ENCODE results near the gene CSHL1. TPM values are rescaled to one million over a fixed set of nuclear protein-coding genes. Genes with fewer than 3 reads are reported as not detected.

CSHL1 gene
- total RNA-seq, 1 donor from 2014 or later: not detected

GRCh38 chr17:63928172-63928666, 17.2 kb upstream of the CSHL1 start:
- FAIRE-seq: no peak
- Histone ChIP-seq H3K27ac (ENCODE audit: low read depth, low read length) (no peak overlapping the region), H3K27me3 (ENCODE audit: insufficient read depth, low read length) (no peaks in the 10 kb centered on the region), H3K9me3 (ENCODE audit: insufficient read depth, low read depth, low read length) (no peaks in the 10 kb centered on the region), H2AFZ (ENCODE audit: low read depth, low read length) (no peak overlapping the region), H3K79me2 (ENCODE audit: insufficient read depth, low read length) (no peaks in the 10 kb centered on the region), H3K4me1 (ENCODE audit: insufficient read depth, low read length) (no peaks in the 10 kb centered on the region), H4K20me1 (ENCODE audit: insufficient read depth, low read length) (no peaks in the 10 kb centered on the region), H3K4me2 (ENCODE audit: low read length) (no peak overlapping the region), H3K4me3 (ENCODE audit: insufficient read depth, low read depth, low read length) (no peak overlapping the region), H3K9ac (ENCODE audit: low read length) (no peak overlapping the region), H3K36me3 (ENCODE audit: insufficient read depth, low read length) (no peaks in the 10 kb centered on the region)
- H3K27me3 Mint-ChIP-seq (ENCODE audit: low read depth, unreplicated experiment): peaks cover 1% of the 10 kb centered on the region
- H3K4me3 Mint-ChIP-seq (ENCODE audit: unreplicated experiment): no peak overlapping the region
- H3K27ac Mint-ChIP-seq (ENCODE audit: unreplicated experiment): no peak overlapping the region
- DNase-seq (ENCODE audit: low read depth): no peak
- H3K36me3 Mint-ChIP-seq (ENCODE audit: low read depth, unreplicated experiment): no peaks in the 10 kb centered on the region
- no peaks in the 10 kb centered on the region for H3K4me1 Mint-ChIP-seq (ENCODE audit: low read depth, unreplicated experiment)
- TF ChIP-seq CTCF (IDR thresholded peaks at IDR 0.05; ENCODE audit: insufficient read depth, low read depth, low read length): no peak
- TF ChIP-seq EZH2 (IDR thresholded peaks at IDR 0.05; ENCODE audit: insufficient read depth, low read length): no peak
- no peaks in the 10 kb centered on the region for H3K9me3 Mint-ChIP-seq (ENCODE audit: unreplicated experiment)

GRCh38 chr17:63927464-63928171, 16.6 kb upstream of the CSHL1 start:
- Histone ChIP-seq H2AFZ (ENCODE audit: low read depth, low read length) (no peak overlapping the region), H4K20me1 (ENCODE audit: insufficient read depth, low read length) (no peaks in the 10 kb centered on the region), H3K4me2 (ENCODE audit: low read length) (no peak overlapping the region), H3K27me3 (ENCODE audit: insufficient read depth, low read length) (no peaks in the 10 kb centered on the region), H3K4me1 (ENCODE audit: insufficient read depth, low read length) (no peaks in the 10 kb centered on the region), H3K4me3 (ENCODE audit: insufficient read depth, low read depth, low read length) (no peak overlapping the region), H3K9me3 (ENCODE audit: insufficient read depth, low read depth, low read length) (no peaks in the 10 kb centered on the region), H3K9ac (ENCODE audit: low read length) (no peak overlapping the region), H3K36me3 (ENCODE audit: insufficient read depth, low read length) (no peaks in the 10 kb centered on the region), H3K27ac (ENCODE audit: low read depth, low read length) (no peak overlapping the region), H3K79me2 (ENCODE audit: insufficient read depth, low read length) (no peaks in the 10 kb centered on the region)
- no peaks in the 10 kb centered on the region for H3K9me3 Mint-ChIP-seq (ENCODE audit: unreplicated experiment)
- no peaks in the 10 kb centered on the region for H3K4me1 Mint-ChIP-seq (ENCODE audit: low read depth, unreplicated experiment)
- H3K27me3 Mint-ChIP-seq (ENCODE audit: low read depth, unreplicated experiment): peaks cover 2% of the 10 kb centered on the region
- FAIRE-seq (no peak), DNase-seq (ENCODE audit: low read depth) (no peak)
- no peak overlapping the region for H3K27ac Mint-ChIP-seq (ENCODE audit: unreplicated experiment)
- TF ChIP-seq EZH2 (IDR thresholded peaks at IDR 0.05; ENCODE audit: insufficient read depth, low read length) (no peak), CTCF (IDR thresholded peaks at IDR 0.05; ENCODE audit: insufficient read depth, low read depth, low read length) (no peak)
- H3K36me3 Mint-ChIP-seq (ENCODE audit: low read depth, unreplicated experiment): no peaks in the 10 kb centered on the region
- H3K4me3 Mint-ChIP-seq (ENCODE audit: unreplicated experiment): no peak overlapping the region

- TF ChIP-seq EZH2 (IDR thresholded peaks at IDR 0.05; ENCODE audit: insufficient read depth, low read length) (no peak), CTCF (IDR thresholded peaks at IDR 0.05; ENCODE audit: insufficient read depth, low read depth, low read length) (no peak)
- Histone ChIP-seq H3K4me3 (ENCODE audit: insufficient read depth, low read depth, low read length) (no peak overlapping the region), H3K79me2 (ENCODE audit: insufficient read depth, low read length) (no peaks in the 10 kb centered on the region), H3K4me2 (ENCODE audit: low read length) (no peak overlapping the region), H4K20me1 (ENCODE audit: insufficient read depth, low read length) (no peaks in the 10 kb centered on the region), H3K9ac (ENCODE audit: low read length) (no peak overlapping the region), H3K9me3 (ENCODE audit: insufficient read depth, low read depth, low read length) (no peaks in the 10 kb centered on the region), H3K27ac (ENCODE audit: low read depth, low read length) (no peak overlapping the region), H3K27me3 (ENCODE audit: insufficient read depth, low read length) (no peaks in the 10 kb centered on the region), H2AFZ (ENCODE audit: low read depth, low read length) (no peak overlapping the region), H3K4me1 (ENCODE audit: insufficient read depth, low read length) (no peaks in the 10 kb centered on the region), H3K36me3 (ENCODE audit: insufficient read depth, low read length) (no peaks in the 10 kb centered on the region)
- FAIRE-seq (no peak), DNase-seq (ENCODE audit: low read depth) (no peak)
- H3K4me1 Mint-ChIP-seq (ENCODE audit: low read depth, unreplicated experiment): no peaks in the 10 kb centered on the region
- H3K9me3 Mint-ChIP-seq (ENCODE audit: unreplicated experiment): no peaks in the 10 kb centered on the region
- no peak overlapping the region for H3K27ac Mint-ChIP-seq (ENCODE audit: unreplicated experiment)
- H3K36me3 Mint-ChIP-seq (ENCODE audit: low read depth, unreplicated experiment): no peaks in the 10 kb centered on the region
- peaks cover 9% of the 10 kb centered on the region for H3K27me3 Mint-ChIP-seq (ENCODE audit: low read depth, unreplicated experiment)
- no peak overlapping the region for H3K4me3 Mint-ChIP-seq (ENCODE audit: unreplicated experiment)
These were observed 15.1 kb upstream of the CSHL1 start for GRCh38 chr17:63926164-63926563.
